Measurements from ENCODE around the gene FIGNL2. TPM values are rescaled to one million over a fixed set of nuclear protein-coding genes. Genes with fewer than 3 reads are reported as not detected.
A peak's percentile ranks its signal among the peaks of the same experiment; 100 is the strongest.

The FIGNL2 gene
- total and polyA plus RNA-seq, 2 of the 13 experiments (the other 11 are each of a cell fraction or from before 2014, with no cell fraction given) = 0.82 to 1.00 TPM

- whole genome bisulfite sequencing (ENCODE audit: low lambda C conversion rate) = 2% methylated on average over 15 of the region's 17 CpGs
- Histone ChIP-seq H2AFZ (ENCODE audit: low read length) (no peak overlapping the region), H3K4me3 (replicated peaks in 1 of 3; ENCODE audit: insufficient read depth in 1 of 3, low read depth in 2 of 3, low read length in 3 of 3) (peak overlapping the region; percentile 32 to 62 (median 52)), H3K79me2 (ENCODE audit: insufficient read depth, low read length) (no peaks in the 10 kb centered on the region), H3K9ac (ENCODE audit: insufficient read depth, low read depth, low read length) (0 out of 2 replicates have a peak overlapping the region, but pooled peaks have one; percentile 15), H3K27ac (ENCODE audit: extremely low read length, insufficient read depth, low read length) (no peak overlapping the region), H3K36me3 (replicated peaks in 1 of 2; ENCODE audit: control insufficient read depth in 1 of 2, insufficient read depth in 2 of 2, low read length in 2 of 2) (no peaks in the 10 kb centered on the region), H3K4me2 (ENCODE audit: low read depth, low read length) (peak overlapping the region; percentile 80), H3K27me3 (ENCODE audit: control insufficient read depth in 1 of 2, insufficient read depth in 2 of 2, low read length in 2 of 2) (peaks cover 9 to 21% of the 10 kb centered on the region in 2 experiments; a peak in 3 of 5 replicates), H3K9me3 (ENCODE audit: low read length) (no peaks in the 10 kb centered on the region), H4K20me1 (ENCODE audit: insufficient read depth, low read length) (no peaks in the 10 kb centered on the region), H3K4me1 (ENCODE audit: insufficient read depth, low read length) (peaks cover 58% of the 10 kb centered on the region)
- in situ Hi-C loops (cut with HindIII; ENCODE audit: extremely low pct_ligation_motif_present, low pct_unique_long_range_greater_than_20kb) = no loop called here
- ChIA-PET POLR2A (interaction anchor here (0.9 to 3.0 kb wide), 3 partner anchors 12 to 18 kb away, joined by 3 to 14 read pairs (median 3); partner anchors contain the start of gene FIGNL2), CTCF (ENCODE audit: low intra/inter-chr PET ratio, low total read pairs) (no interaction called here)
- no TSS peak for BruUV-seq (replicated peaks)
- ATAC-seq (peak; percentile 10), DNase-seq (ENCODE audit: low spot score) (no peak), FAIRE-seq (no peak)
- TF ChIP-seq EED (CRISPR knock-in tag; IDR thresholded peaks at IDR 0.05) (no peak), NR2F6 (IDR thresholded peaks at IDR 0.05) (peak; percentile 21; the same call in 1 of the 2 replicates), NR2F6 (CRISPR knock-in tag; IDR thresholded peaks at IDR 0.05) (peak; percentile 41), MAFK (conservative IDR thresholded peaks at IDR 0.05 in 1 of 2, IDR thresholded peaks at IDR 0.05 in 1 of 2; ENCODE audit: low read length in 2 of 2) (no peak), NR2F1 (CRISPR knock-in tag; IDR thresholded peaks at IDR 0.05) (0 out of 4 replicates have a peak, but pooled peaks of 1 of the 2 experiments have one; percentile 39), MED1 (CRISPR knock-in tag; IDR thresholded peaks at IDR 0.05) (no peak), HNRNPL (IDR thresholded peaks at IDR 0.05; ENCODE audit: low read depth, low read length) (0 out of 2 replicates have a peak, but pooled peaks have one; percentile 16), ZNF772 (CRISPR knock-in tag; IDR thresholded peaks at IDR 0.05) (no peak), HNF4A (CRISPR knock-in tag; IDR thresholded peaks at IDR 0.05) (0 out of 2 replicates have a peak, but pooled peaks have one; percentile 30), PHF21A (CRISPR knock-in tag; IDR thresholded peaks at IDR 0.05) (no peak), ZBTB7B (CRISPR knock-in tag; IDR thresholded peaks at IDR 0.05) (0 out of 2 replicates have a peak, but pooled peaks have one; percentile 7), ELK4 (CRISPR knock-in tag; IDR thresholded peaks at IDR 0.05; ENCODE audit: borderline replicate concordance) (no peak), SP2 (CRISPR knock-in tag; IDR thresholded peaks at IDR 0.05) (no peak), LCORL (IDR thresholded peaks at IDR 0.05) (no peak), LCORL (CRISPR knock-in tag; IDR thresholded peaks at IDR 0.05) (peak; percentile 22), JUN (CRISPR knock-in tag; IDR thresholded peaks at IDR 0.05) (no peak)
- TF ChIP-seq, protein P1, sequence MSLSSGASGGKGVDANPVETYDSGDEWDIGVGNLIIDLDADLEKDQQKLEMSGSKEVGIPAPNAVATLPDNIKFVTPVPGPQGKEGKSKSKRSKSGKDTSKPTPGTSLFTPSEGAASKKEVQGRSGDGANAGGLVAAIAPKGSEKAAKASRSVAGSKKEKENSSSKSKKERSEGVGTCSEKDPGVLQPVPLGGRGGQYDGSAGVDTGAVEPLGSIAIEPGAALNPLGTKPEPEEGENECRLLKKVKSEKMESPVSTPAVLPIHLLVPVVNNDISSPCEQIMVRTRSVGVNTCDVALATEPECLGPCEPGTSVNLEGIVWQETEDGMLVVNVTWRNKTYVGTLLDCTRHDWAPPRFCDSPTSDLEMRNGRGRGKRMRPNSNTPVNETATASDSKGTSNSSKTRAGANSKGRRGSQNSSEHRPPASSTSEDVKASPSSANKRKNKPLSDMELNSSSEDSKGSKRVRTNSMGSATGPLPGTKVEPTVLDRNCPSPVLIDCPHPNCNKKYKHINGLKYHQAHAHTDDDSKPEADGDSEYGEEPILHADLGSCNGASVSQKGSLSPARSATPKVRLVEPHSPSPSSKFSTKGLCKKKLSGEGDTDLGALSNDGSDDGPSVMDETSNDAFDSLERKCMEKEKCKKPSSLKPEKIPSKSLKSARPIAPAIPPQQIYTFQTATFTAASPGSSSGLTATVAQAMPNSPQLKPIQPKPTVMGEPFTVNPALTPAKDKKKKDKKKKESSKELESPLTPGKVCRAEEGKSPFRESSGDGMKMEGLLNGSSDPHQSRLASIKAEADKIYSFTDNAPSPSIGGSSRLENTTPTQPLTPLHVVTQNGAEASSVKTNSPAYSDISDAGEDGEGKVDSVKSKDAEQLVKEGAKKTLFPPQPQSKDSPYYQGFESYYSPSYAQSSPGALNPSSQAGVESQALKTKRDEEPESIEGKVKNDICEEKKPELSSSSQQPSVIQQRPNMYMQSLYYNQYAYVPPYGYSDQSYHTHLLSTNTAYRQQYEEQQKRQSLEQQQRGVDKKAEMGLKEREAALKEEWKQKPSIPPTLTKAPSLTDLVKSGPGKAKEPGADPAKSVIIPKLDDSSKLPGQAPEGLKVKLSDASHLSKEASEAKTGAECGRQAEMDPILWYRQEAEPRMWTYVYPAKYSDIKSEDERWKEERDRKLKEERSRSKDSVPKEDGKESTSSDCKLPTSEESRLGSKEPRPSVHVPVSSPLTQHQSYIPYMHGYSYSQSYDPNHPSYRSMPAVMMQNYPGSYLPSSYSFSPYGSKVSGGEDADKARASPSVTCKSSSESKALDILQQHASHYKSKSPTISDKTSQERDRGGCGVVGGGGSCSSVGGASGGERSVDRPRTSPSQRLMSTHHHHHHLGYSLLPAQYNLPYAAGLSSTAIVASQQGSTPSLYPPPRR (CRISPR knock-in tag; IDR thresholded peaks at IDR 0.05; ENCODE audit: borderline replicate concordance) = no peak
- intact Hi-C loops (cut with micrococcal nuclease; ENCODE audit: unreplicated experiment) = no loop called here
Measured at GRCh38 chr12:51863363-51863932, 14.9 kb upstream of the FIGNL2 start.

All from HepG2 (cell line).